HL-60 (cell line): ENCODE measurements around the gene TGM1.

Source experiments
- POLR2AphosphoS5 ChIP-seq: IDR thresholded peaks from 2 replicates; pipeline ENCODE4 v1.6.1; 2012; ENCODE audit warnings: low read depth
- TF ChIP-seq, protein P1 (sequence below): IDR thresholded peaks from one replicate; pipeline ENCODE4 v1.5.1; 2011; ENCODE audit warnings: low read length, control low read depth, inconsistent platforms; ENCODE audit not compliant: insufficient read depth

DNA sequence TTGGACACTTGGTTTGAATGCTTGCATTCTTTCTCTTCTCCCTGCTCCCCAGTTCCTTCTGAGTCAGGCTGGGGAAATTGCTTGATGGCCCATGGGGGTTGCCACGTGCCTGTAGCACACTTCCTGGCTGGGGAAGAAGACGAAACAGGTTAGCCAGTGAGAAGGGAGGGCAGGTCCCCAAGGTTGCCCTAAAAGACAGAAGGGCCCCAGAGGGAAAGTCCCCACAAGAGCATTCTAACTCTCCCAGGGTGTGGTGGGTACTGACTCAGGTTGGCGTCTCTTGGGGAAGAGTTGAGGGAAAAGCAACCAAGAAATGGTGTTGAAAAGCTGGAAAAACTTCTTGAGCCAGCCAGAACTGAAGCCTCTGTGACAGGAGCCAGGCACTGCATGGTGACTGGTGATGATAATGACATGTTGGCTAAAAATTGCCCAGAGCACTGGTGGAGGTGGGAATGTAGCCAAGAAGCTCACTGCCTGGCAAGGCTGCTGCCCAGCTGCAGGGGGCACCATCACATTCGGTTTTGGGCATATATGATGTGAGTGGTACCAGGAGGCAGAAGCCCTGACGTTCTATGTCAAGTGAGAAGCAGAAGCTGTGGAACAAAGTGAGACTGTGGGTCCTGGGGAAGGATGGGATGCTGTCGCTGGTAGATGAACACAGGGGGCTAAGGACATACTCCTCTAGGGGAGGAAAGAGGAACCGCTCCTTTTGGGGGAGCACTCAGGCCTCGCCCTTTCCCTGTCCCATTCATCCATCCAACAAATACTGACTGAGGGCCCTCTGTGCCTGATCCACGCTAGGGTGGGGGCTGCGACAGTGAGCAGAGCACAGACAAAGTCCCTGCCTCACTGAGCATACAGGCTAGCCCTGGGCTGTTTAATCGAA lies 16.6 kb upstream of the TGM1 start:
- TF ChIP-seq, protein P1, sequence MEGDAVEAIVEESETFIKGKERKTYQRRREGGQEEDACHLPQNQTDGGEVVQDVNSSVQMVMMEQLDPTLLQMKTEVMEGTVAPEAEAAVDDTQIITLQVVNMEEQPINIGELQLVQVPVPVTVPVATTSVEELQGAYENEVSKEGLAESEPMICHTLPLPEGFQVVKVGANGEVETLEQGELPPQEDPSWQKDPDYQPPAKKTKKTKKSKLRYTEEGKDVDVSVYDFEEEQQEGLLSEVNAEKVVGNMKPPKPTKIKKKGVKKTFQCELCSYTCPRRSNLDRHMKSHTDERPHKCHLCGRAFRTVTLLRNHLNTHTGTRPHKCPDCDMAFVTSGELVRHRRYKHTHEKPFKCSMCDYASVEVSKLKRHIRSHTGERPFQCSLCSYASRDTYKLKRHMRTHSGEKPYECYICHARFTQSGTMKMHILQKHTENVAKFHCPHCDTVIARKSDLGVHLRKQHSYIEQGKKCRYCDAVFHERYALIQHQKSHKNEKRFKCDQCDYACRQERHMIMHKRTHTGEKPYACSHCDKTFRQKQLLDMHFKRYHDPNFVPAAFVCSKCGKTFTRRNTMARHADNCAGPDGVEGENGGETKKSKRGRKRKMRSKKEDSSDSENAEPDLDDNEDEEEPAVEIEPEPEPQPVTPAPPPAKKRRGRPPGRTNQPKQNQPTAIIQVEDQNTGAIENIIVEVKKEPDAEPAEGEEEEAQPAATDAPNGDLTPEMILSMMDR: peak; percentile 29
- no peak for TF ChIP-seq POLR2AphosphoS5
